ENCODE data around the gene ARPC1B.

ARPC1B gene

DNA sequence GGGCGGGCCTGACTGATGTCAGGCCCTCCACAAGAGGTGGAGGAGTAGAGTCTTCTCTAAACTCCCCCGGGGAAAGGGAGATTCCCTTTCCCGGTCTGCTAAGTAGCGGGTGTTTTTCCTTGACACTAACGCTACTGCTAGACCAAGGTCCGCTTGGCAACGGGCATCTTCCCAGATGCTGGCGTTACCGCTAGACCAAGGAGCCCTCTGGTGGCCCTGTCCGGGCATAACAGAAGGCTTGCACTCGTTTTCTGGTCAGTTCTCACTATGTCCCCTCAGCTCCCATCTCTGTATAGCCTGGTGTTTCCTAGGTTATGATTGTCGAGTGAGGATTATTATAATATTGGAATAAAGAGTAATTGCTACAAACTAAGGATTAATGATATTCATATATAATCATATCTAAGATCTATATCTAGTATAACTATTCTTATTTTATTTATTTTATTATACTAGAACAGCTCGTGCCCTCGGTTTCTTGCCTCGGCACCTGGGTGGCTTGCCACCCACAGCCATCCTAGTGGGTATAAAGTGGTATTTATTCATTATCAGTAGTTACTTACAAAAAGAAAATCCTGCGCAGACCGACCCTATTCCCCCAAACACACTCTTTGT lies 41.1 kb downstream of the ARPC1B start:
- DNase-seq: peak; percentile 87

DNA sequence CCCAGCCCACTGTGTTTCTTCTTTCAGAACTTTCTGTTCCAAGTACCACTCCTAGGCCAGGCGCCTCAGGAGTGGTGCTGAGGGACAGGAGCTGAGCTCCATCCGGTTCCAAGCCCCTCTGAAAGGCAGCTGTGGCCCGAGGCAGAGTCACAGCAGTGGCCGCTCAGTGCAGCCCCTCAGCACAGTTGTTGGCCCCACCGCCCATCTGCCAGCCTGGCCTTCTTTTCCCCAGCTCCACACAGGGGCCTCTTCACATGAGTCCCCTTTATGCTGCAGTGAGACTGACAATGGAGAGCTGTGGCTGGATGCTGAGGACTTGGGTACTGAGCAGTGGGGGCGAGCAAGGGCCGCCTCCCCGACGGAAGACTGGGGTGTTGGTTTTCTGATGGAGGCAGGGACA lies 43.7 kb downstream of the ARPC1B start:
- no peak for DNase-seq

DNA sequence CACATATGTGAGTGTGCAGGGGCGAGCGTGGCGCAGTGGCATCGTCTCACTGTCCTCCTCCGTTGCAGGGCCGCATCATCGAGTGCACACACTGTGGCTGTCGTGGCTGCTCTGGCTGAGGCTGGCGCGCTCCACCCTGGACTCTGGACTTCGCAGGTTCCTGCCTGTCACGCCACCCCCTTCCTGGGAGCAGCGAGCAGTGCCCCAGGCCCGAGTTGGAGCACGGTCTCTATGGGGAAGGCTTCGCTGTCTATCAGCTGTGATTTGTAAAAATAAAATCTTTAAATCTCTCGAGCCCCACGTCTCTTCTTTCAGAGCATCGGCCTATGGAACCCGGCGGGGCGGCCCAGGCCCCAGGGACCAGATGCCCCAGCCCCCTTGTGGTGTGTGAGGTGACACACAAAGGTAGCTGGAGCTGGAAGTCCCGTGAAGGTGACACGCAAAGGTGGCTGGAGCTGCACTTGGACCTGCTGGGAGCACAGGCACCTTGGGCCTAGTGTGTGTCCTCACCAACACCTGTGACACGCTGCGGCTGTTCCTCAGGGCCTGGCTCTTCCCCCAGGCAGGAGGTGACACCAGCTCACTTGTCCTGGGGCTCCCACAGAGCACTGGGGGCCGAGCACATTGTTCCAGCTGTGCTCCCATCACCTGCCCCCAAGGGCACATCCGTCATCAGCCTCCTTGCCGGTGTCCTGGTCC lies 44.9 kb downstream of the ARPC1B start:
- DNase-seq: no peak

DNA sequence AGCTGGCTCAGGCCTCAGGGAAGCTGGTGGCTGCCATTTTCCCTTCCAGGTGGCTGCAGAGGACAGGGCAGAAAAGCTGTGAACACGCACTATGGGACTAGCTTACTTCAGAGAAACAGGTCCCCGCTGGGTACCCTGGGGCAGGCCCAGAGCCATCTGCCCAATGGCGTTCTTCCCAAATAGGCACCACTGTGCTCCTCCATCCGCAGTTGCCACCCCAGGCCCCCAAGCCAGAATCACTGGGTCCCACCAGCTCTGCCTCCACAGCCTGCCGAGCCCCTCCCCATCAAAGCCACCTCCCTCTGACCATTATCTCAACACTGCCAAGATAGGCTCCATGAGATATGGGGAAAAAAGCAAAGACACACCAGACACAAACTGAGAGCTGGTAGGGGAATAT lies 45.7 kb downstream of the ARPC1B start:
- no peak for DNase-seq

DNA sequence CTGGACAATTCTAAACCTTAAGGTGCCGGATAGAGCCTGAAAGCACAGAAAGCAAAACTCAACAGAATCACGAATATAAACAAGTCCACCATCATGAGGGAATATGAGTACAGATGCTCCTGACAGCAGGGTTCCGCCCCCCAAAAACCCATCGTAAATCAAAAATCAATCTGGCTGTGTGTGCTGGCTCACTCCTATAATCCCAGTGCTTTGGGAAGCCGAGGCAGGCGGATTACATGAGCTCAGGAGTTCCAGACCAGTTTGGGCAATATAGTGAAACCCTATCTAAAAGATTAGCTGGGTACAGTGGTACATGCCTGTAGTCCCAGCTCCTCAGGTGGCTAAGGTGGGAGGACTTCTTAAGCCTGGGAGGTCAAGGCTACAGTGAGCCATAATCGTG lies 46.5 kb downstream of the ARPC1B start:
- no peak for DNase-seq

DNA sequence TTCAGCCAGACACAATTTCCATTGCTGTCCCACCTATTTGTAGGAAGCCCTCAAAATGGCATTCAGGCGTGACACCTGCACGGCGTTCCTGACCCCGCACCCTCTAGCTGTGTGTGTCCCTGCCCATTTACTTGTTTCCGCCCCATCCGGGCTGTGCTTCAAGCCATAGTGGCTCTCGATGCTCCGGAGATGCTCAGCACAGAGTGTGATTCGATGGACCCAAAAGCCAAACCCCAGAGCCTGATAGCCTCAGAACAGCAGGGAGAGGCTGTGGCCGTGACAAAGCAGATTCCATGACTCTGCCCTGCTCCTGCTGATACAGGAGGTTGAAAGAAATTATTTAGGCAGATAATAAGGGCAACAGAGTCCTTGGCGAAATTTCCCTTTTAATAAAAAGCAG lies 47.7 kb downstream of the ARPC1B start:
- DNase-seq: peak; percentile 86

DNA sequence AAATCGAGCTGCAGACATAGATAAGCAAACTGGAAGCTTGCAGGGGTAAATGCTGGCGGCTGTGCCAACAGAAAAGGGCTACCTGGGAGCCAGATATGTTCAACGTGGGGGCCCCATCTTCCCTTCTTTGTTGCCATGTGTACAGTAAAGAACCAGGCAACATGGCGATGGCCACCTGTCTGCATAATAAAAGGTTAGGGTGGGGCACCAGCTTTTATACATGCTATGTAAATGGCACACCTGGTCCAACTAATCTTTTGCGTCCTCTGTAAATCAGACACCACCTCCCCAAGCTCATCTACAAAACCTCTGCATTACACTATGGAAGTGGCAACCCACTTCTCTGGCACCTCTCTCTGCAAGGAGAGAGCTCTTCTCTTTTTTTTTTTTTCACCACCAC lies 48.1 kb downstream of the ARPC1B start:
- peak; percentile 68 for DNase-seq

DNA sequence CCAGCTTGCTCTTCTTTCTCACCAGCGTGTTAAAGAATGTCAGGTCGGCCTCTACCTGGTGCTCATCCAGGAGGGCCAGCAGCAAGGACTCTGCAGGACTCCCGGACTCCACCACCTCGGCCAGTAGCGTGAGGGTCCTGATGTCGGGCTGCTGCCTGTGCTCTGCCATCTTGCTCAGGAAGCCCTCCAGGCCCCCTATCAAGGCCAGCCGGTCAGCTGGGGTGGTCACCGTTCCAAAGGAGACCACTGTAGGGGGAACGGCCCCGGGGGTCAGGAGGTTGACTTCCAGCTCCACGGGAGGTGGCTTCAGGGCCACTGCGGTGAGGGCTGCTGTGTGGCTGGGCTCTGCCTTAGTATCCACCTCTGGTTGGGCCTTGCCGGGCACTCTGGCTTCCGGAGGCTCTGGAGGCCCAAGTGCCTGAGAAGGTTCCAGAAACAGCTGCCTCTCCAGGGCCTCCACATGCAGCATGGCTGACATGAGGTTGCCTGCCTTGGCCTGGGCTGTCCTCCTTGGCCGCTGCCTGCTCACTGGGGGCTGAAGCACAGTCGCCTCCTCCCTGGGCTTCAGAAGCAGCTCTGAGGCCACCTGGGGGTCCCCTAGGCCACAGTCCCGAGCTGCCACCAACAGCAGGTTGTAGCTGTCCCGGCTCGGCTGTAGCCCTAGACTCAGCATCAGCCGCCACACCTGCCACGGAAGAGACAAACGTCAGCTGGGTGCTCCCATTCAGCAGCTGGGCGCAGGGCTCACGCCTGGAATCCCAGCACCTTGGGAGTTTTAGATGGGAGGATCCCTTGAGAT lies 50.6 kb downstream of the ARPC1B start:
- DNase-seq: no peak

DNA sequence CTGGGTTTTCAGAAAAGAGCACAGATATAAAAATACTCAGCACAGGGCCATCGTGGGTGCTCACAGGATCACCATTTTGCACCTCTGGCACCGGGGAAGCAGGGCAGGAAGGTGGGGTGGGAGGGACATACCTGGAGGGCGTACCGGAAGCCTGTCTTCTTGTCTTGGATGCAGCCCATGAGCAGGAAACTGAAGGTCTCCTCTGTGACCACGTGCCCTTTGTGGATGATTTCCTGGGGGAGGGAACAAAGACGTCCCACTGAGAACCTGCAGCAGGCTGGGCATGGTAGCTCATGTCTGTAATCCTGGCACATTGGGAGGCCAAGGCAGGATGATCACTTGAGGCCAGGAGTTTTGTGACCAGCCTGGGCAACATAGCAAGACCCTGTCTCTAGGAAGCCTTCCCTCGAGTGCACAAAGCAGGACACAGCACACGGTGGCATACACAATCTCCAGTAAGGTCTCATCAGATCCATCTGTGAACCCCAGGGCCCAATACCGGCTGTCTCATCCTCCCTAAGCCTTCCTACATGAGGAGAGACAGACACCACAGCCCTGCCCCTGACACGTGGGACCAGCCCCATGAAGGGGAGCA lies 54.5 kb downstream of the ARPC1B start:
- DNase-seq: no peak

DNA sequence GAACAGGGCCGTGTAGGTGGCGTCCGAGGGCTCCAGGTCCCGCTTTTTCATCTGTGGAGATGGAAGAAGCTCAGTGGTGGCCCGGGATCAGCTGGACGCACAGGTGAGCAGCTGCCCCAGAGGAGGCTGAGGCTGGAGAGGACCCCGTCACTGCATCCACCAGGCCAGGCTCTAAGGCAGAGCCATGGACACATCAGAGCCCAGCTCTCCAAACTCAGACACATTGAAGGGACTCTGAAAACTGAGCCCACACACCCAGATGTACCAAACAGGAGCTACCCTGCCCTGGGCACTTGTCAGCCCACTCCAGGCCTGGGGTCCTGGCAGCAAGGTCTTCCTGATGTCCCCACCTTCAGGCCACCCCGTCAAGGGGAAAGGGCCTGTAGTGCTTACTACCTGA lies 55.2 kb downstream of the ARPC1B start:
- DNase-seq: no peak

DNA sequence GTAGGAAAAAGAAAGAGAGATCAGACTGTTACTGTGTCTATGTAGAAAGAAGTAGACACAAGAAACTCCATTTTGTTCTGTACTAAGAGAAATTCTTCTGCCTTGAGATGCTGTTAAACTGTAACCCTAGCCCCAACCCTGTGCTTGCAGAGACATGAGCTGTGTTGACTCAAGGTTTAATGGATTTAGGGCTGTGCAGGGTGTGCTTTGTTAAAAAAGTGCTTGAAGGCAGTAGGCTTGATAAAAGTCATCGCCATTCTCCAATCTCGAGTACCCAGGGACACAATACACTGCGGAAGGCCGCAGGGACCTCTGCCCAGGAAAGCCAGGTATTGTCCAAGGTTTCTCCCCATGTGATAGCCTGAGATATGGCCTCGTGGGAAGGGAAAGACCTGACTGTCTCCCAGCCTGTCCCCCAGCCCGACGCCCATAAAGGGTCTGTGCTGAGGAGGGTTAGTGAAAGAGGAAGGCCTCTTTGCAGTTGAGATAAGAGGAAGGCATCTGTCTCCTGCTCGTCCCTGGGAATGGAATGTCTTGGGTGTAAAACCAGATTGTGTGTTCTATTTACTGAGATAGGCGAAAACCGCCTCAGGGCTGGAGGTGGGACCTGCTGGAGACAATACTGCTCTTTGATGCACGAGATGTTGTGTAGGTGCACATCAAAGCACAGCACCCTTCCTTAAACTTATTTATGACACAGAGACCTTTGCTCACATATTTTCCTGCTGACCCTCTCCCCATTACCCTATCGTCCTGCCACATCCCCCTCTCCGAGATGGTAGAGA lies 57.4 kb downstream of the ARPC1B start:
- peak; percentile 72 for DNase-seq

DNA sequence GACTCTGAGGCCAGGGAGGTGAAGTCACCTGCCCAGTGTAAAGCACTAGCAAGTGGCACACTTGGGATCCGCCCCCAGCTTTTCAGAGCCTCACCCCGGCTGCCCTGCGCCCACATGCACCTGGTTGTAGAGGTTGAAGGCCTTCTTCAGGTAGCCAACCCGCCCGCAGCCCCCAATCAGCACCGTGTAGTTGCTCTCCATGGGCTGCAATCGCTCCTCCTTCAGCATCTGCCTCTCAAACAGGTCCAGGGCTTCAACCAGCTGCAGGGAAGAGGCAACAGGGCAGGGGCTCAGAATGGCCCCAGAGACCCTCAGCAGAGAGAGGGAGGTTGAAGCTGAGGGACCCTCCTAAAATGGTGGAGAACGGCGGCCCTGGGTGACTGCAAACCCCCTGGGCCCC lies 58.6 kb downstream of the ARPC1B start:
- DNase-seq: no peak

DNA sequence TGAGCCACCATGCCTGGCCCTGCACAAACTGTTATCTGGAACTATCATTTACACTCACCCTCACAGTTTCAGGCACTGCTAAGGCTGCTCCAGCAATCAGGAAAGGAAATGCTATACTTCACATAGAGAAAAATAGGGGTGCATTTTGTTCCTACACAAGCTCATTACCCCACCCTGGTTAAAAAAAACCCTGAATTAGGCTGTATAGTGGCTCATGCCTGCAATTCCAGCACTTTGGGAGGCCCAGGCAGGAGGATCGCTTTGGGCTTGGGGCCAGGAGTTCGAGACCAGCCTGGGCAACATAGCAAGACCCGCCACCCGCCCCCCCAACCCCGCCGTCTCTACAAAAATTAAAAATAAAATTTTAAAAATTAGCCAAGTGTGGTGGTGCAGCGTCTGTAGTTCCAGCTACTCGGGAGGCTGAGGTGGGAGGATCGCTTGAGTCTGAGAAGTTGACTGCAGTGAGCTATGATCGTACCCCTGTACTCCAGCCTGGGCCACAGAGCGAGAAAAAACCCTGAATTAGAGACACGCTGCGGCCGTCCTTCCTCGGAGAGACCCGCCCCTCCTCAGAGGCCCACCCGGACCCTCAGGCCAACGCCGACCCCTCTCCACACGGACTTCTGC lies 63.5 kb downstream of the ARPC1B start:
- peak; percentile 58 for DNase-seq

DNA sequence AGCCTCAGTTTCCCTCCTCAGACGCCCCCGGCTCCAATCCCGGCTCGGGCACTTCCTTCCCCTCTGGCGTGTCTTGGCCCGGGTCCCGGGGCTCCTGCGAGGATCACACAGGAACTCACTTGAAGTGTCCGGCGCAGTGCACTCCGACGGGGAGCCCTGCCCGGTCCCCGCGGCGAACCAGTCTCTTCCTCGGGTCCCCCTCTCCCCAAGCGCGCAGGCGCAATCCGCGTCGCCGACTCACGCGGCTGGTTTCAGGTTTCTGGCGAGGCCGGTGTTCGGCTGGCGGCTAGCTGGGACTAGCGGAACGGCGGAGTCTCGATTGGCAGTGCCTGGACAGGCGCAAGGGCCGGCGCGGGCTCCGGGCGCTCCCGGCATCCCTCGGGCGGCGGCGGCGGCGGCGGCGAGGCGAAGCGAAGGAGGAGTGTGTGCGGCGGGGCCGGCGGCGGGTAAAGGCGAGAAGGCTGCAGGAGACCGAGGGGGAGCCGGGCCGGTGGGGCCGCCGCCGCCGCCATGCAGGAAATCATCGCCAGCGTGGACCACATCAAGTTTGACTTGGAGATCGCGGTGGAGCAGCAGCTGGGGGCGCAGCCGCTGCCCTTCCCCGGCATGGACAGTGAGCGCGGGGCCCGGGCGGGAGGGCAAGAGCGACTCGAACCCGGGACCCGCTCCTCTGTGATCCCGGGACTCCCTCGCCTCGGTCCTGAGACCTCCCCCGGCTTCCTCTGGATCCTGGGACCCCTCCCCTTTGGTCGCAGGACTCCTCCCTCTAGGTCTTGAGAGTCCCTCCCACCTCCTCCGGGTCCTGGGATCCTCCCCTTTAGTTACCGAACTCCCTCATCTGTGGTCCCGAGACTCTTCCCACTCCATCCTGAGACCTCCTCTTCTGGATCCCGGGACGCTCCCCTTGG lies 64.3 kb downstream of the ARPC1B start, which contains the start of the genes CPSF4 and PTCD1:
TSS of gene CPSF4 (plus strand) at position 371 of the 908 bp plus-strand sequence. CDS start at position 511, 140 bp downstream.
TSS of gene PTCD1 (minus strand) at position 226 of the 908 bp plus-strand sequence. CDS start 3,556 bp downstream, outside the sequence.
- peak; percentile 98 for DNase-seq

DNA sequence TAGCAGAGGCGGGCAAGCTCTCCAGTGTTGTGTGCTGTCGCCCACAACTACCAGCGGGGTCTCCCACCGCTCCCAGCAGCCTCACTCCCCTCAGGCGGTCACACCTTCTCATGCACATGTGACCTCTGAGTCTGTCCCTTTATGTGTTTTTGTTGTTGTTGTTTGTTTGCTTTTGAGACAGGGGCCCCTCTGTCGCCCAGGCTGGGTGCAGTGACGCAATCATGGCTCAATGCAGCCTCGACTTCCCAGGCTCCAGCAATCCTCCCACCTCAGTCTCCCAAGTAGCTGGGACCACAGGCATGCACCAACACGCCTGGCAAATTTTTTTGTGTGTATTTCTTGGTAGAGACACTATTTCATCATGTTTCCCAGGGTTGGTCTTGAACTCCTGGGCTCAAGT lies 65.7 kb downstream of the ARPC1B start:
- no peak for DNase-seq
